ENCODE results near the gene FRRS1L. TPM values are rescaled to one million over a fixed set of nuclear protein-coding genes. Genes with fewer than 3 reads are reported as not detected.
"Not testable (repeated sequence)": the region's sequence is repeated elsewhere in the genome, so short reads cannot be mapped to it uniquely, and the experiment has no call there.

The FRRS1L gene
- total RNA-seq, 1 experiment from 2014 or later, result not detected

DNA sequence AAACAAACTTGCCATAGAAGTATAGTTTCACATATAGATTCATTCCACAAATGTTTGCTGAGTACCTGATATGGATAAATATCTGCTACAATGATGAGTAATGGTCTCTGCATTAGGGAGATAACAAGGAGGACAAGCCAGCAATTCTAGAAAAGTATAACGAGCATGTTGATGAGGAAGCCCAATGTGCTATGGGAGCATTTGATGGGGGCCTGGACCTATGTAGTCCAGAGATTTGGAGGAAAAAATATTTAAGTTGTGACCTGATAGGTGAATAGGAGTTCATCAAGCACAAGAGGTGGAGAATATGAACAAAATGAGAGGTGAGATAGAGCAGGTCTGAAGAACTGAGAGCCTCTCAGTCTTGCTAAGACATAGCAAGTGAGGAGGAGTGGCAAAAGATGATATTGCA is 32.9 kb downstream of the FRRS1L start:
- Histone ChIP-seq H3K27me3 (replicated peaks) (no peaks in the 10 kb centered on the region), H3K4me1 (replicated peaks) (no peaks in the 10 kb centered on the region), H3K9me3 (replicated peaks) (no peaks in the 10 kb centered on the region), H3K27ac (no peak overlapping the region), H3K4me3 (no peak overlapping the region), H3K36me3 (no peaks in the 10 kb centered on the region)
- DNase-seq (ENCODE audit: low read depth in 1 of 2, low spot score in 2 of 2), result no peak

DNA sequence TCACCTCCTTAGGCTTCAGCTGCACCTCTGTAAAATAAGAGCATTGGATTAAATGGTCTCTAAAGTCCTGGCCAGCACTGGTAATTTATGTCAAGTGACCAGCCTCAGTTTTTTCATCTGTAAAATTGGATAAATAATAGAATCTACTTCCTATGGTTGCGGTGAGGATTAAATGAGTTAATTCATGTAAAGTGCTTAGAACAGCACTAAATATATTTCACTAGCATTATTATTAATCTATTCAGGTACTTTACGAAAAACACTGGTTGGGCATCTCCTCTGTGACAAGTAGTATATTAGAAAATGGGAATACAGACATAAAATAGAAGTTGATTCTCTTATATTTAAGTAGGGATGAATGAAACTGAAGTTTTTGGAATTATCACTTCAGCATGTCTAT is 33.5 kb downstream of the FRRS1L start:
- Histone ChIP-seq H3K27ac (no peak overlapping the region), H3K36me3 (no peaks in the 10 kb centered on the region), H3K4me3 (no peak overlapping the region)

DNA sequence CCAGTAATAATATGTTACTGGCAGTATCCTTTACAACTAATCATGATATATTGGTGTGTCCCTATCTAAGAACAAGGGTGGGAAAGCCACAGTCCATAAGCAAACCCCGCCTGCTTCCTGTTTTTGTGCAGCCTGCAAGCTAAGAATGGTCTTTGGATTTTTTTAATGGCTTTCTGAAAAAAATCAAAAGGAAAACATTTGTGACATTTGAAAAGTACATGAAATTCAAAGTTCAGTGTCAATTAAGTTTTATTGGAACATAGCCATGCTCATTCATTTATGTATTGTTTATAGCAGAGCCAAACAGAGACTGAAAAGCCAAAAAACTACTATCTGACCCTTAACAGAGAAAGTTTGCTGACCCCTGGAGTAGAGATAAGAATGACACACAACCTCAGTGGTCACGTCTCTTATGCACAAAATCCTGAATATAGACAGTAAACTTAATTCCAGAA is 34.5 kb downstream of the FRRS1L start:
- Histone ChIP-seq H3K9me3 (replicated peaks) (no peaks in the 10 kb centered on the region), H3K27me3 (replicated peaks) (no peaks in the 10 kb centered on the region), H3K36me3 (no peaks in the 10 kb centered on the region), H3K27ac (no peak overlapping the region), H3K4me1 (replicated peaks) (no peaks in the 10 kb centered on the region), H3K4me3 (no peak overlapping the region)
- no peak for DNase-seq (ENCODE audit: low read depth in 1 of 2, low spot score in 2 of 2)

More for the DNA sequence above, 33.5 kb downstream of the FRRS1L start:
- DNase-seq (ENCODE audit: low read depth in 1 of 2, low spot score in 2 of 2), result no peak
- Histone ChIP-seq H3K9me3 (replicated peaks) (no peaks in the 10 kb centered on the region), H3K27me3 (replicated peaks) (no peaks in the 10 kb centered on the region), H3K4me1 (replicated peaks) (no peaks in the 10 kb centered on the region)

DNA sequence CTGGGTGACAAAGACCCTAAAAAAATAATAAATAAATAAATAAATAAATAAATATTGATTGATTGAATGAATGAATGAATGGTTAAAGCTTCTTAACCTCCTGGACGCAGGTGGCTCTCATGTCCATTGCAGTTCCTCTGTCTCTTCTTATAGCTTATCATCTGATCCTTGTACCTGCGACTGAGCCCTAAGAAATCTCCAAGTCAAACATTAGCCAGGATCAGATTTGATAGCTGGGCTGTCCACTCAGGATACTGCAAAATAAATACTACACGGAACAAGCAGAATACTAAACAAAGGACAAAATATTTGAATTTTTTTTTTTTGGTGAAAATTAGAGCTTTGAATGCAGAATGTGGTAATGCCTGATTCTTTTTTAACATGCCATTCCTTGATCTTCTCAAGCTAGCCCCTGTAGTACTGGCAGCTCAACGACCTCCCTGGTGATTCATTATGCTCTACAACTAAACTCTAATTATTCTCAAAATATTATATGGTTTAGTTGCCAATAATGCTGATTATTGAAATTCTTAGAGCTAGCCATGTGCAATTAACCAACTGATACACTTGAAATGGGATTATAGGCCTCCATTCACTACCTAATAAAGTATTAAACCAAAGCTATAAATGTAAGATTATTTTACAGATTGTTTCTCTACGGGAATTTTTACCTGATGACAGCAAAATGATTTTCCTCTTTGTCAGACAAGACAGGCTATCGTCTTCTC is 37.4 kb downstream of the FRRS1L start:
- Histone ChIP-seq H3K9me3 (replicated peaks) (no peaks in the 10 kb centered on the region), H3K27me3 (replicated peaks) (no peaks in the 10 kb centered on the region), H3K4me3 (no peak overlapping the region), H3K4me1 (replicated peaks) (no peaks in the 10 kb centered on the region), H3K27ac (no peak overlapping the region), H3K36me3 (no peaks in the 10 kb centered on the region)
- no peak for DNase-seq (ENCODE audit: low read depth in 1 of 2, low spot score in 2 of 2)

DNA sequence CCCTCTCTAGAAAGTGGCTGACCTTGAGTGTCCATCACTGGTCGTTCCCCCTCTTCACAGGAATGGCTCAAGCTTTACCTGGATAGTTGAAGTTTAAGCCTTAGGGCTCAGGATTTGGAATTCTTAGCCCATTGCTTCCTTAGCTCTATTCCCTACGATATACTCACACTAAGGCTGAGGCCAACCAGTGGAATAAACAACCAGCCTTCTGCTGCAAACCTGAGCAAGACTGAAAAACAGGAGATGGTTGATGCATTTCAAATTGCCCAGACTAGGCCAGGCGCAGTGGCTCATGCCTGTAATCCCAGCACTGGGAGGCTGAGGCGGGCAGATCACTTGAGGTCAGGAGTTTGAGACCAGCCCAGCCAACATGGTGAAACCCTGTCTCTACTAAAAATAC is 40.4 kb downstream of the FRRS1L start:
- DNase-seq (ENCODE audit: low read depth in 1 of 2, low spot score in 2 of 2); H3K36me3 ChIP-seq; H3K27me3 ChIP-seq (replicated peaks); H3K4me3 ChIP-seq; H3K4me1 ChIP-seq (replicated peaks); H3K9me3 ChIP-seq (replicated peaks); H3K27ac ChIP-seq: not testable (repeated sequence)

DNA sequence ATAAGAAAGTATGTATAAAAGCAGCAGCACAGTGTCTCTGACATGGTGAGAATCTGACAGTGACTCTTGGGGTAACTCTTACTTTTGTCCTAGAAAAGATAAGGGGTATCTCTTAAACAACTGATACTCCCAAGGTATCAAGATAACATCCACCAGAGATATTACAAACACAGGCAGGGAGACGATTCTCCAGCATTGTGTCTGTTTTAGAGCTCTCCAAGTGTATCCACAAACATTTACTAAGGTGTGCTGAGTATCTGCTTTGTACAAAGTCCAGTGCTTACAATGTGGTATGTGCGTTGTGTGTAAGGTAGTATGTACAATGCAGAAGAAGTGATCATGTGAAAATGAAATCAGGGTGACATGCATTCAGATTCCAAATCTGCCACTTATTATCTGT is 42.9 kb downstream of the FRRS1L start:
- no peak overlapping the region for H3K27ac ChIP-seq
- peaks cover 11% of the 10 kb centered on the region for H3K4me1 ChIP-seq (replicated peaks)
- H3K27me3 ChIP-seq (replicated peaks), result no peaks in the 10 kb centered on the region
- no peak for DNase-seq (ENCODE audit: low read depth in 1 of 2, low spot score in 2 of 2)
- H3K4me3 ChIP-seq, result no peak overlapping the region
- H3K9me3 ChIP-seq (replicated peaks), result no peaks in the 10 kb centered on the region
- H3K36me3 ChIP-seq, result peaks cover 7% of the 10 kb centered on the region

DNA sequence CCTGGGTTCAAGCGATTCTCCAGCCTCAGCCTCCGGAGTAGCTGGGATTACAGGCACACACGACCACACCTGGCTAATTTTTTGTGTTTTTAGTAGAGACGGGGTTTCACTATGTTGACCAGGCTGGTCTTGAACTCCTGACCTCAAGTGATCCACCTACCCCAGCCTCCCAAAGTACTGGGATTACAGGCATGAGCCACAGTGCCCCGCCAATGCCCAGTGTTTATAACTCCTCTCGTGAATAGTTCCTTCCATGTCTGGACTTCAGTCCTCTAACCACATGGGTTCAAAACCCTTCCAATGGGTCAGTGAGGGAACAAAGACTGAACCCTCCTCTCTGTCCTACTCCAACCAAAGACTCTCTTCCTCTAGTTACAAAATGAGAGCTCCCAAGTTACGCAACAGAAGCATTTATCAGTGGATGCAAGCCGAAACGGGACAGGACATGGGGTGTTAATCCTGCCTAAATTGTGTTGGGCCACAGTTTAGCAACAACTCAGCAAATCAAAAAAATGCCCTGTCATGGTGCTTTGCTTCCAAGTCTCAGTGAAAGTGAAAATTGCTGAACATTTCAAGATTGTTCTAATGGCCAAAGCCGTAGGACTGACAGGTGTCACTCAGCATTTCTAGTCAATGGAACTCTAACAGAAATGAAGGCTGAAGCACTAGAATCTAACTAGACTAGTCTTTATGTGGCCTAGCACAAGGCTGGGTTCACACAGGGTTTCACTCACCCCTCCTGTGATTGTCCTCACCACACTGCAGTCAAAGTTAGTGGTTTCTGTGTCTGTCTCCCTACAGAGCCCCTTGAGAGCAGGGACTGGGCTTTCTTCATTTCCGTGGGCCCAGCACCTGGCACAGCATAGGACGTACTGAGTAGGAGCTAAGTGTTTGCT is 44.1 kb downstream of the FRRS1L start:
- H3K4me1 ChIP-seq (replicated peaks), result peaks cover 17% of the 10 kb centered on the region
- no peaks in the 10 kb centered on the region for H3K27me3 ChIP-seq (replicated peaks)
- no peaks in the 10 kb centered on the region for H3K9me3 ChIP-seq (replicated peaks)
- H3K4me3 ChIP-seq, result no peak overlapping the region
- H3K27ac ChIP-seq, result no peak overlapping the region
- no peak for DNase-seq (ENCODE audit: low read depth in 1 of 2, low spot score in 2 of 2)
- H3K36me3 ChIP-seq, result peaks cover 13% of the 10 kb centered on the region

DNA sequence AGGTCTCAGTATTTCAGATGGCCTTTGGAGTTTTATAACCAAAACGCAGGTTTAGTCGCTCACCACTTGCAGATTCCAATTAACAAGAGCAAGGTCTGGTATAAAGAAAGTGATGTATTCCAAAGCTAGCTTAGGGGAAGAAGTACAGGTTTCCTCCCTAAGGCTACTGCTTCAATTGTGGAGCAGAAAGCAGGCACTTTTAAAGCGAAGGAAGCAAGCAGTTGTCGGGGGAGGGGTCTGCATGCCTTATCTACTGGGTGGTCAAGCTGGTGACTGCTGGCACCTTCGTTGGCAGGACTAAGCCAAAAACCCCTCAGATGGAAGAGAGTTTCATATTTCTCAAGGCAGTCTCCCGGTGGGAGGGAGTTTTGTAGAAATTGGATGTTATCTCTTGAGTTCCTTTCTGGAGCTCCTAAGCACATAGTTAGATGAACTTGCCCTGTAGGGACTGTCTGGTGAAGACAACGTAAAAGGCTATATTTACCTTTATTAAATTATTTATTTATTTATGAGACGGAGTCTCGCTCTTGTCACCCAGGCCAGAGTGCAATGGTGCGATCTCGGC is 45.7 kb downstream of the FRRS1L start:
- peaks cover 24% of the 10 kb centered on the region for H3K4me1 ChIP-seq (replicated peaks)
- no peaks in the 10 kb centered on the region for H3K27me3 ChIP-seq (replicated peaks)
- no peak for DNase-seq (ENCODE audit: low read depth in 1 of 2, low spot score in 2 of 2)
- peaks cover 18% of the 10 kb centered on the region for H3K36me3 ChIP-seq
- no peak overlapping the region for H3K27ac ChIP-seq
- H3K4me3 ChIP-seq, result no peak overlapping the region
- no peaks in the 10 kb centered on the region for H3K9me3 ChIP-seq (replicated peaks)

DNA sequence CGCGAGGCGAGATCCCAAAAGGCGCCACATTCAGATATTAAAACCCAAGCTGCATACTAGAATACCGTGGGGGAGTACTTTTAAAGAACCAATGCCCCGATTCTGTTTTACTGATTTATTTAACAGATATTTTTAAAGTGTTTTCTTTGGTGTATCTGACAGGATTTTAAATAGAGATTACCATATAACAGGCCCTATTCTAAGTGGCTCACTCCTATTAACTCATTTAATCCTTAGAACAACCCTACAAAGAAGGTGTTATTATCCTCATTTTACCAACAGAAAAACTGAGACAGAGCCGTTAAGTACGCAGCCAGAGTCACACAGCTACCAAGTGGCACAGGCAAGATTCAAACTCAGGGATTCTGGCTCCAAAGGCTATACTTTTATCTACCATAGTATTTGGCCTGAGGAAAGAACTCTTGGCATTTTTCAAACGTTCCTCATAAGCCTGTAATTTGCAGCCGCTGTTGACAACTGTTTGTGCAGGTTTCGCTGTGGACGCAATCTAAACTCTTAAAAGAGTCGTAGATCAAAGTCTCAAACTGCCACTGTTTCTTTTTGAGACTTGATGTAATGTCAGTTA is 46.8 kb downstream of the FRRS1L start:
- no peak for DNase-seq (ENCODE audit: low read depth in 1 of 2, low spot score in 2 of 2)
- peak overlapping the region; percentile 98 for H3K4me3 ChIP-seq

DNA sequence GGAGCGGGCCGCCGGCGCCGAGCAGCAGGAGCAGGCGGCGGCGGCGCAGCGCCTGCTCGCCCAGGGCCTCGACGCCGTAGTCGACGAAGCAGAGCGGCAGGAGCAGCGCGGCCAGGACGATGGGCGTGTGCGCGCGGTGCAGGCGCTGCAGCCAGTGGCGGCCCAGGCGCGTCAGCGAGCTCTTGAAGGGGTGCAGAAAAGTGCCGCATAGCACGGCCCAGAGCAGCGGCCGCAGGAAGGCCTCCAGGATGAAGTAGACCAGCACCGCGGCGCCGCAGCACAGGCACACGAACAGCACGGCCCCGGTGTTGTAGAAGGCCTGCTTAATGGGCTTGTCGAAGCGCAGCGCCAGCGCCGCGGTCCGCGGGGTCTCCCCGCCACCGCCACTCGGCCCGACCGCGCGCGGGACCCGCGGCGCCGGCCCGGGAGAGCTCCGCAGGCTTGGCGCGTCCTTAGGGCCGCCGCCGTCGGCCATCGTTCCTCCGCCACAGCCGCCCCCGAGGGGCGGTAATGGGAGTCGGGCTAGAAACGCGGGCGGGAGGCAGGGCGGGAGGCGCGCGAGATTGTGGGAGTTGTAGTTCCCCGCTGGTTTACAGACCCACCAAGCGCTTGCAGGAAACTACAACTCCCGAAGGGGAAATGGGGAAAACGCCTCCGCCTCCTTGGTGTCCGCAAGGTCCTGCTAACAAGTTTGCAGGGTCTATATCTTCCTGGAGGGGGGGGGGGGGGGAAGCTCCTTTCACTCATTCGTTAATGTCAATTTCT is 47.4 kb downstream of the FRRS1L start, which contains the start of gene TMEM245:
Gene TMEM245 (minus strand): TSS at position 509 of the 765 bp plus-strand sequence. CDS start 34 bp downstream, at position 475.
- peak within 1 kb of the TSS; percentile 60 for H3K27ac ChIP-seq

More for the DNA sequence above, 46.8 kb downstream of the FRRS1L start:
- Histone ChIP-seq H3K9me3 (replicated peaks) (no peaks in the 10 kb centered on the region), H3K36me3 (peaks cover 18% of the 10 kb centered on the region), H3K27ac (peak overlapping the region; percentile 41), H3K4me1 (replicated peaks) (peaks cover 24% of the 10 kb centered on the region), H3K27me3 (replicated peaks) (no peaks in the 10 kb centered on the region)

DNA sequence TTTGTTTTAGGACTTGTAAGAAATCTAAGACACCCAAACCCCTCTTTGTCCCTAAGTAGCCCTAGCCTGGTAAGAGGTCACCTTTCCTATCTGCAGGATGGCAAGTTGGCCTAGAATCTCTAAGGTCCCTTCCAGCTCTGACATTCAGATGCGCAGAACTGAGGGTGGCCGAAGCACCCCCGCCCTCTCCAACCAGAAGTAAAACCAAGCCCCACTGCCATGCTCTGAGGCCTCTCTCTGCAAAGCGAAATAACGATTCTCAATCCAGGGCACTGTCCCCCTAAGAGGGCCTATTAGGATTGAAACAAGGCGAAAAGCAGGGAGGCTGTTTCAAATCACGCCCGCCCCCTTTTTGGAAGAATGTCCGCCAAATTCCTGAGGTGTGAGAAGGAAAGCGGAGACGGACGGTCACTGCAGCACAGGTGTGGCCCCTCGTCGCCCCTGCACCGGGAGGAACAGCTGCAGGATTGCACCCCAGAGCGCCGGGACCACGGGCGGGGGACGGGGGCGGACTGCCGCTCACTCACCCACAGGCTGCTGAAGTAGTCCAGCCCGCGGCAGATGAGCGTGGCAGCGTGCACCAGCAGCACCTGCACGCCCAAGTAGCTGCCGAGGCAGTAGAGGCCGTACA is 48.1 kb downstream of the FRRS1L start:
- H3K36me3 ChIP-seq, result peaks cover 22% of the 10 kb centered on the region
- no peaks in the 10 kb centered on the region for H3K9me3 ChIP-seq (replicated peaks)
- H3K4me1 ChIP-seq (replicated peaks), result peaks cover 24% of the 10 kb centered on the region
- peak; percentile 43 to 46 for DNase-seq (ENCODE audit: low read depth in 1 of 2, low spot score in 2 of 2)
- H3K4me3 ChIP-seq, result peak overlapping the region; percentile 98
- no peak overlapping the region for H3K27ac ChIP-seq
- no peaks in the 10 kb centered on the region for H3K27me3 ChIP-seq (replicated peaks)

More for the DNA sequence above, 47.4 kb downstream of the FRRS1L start, which contains the start of gene TMEM245:
- H3K9me3 ChIP-seq (replicated peaks), result no peaks in the 10 kb centered on the region
- peak within 1 kb of the TSS; percentile 98 for H3K4me3 ChIP-seq
- peaks cover 24% of the 10 kb centered on the region for H3K4me1 ChIP-seq (replicated peaks)
- H3K36me3 ChIP-seq, result peaks cover 21% of the 10 kb centered on the region
- DNase-seq (ENCODE audit: low read depth in 1 of 2, low spot score in 2 of 2), result peak; percentile 93 to 98
- no peaks in the 10 kb centered on the region for H3K27me3 ChIP-seq (replicated peaks)

DNA sequence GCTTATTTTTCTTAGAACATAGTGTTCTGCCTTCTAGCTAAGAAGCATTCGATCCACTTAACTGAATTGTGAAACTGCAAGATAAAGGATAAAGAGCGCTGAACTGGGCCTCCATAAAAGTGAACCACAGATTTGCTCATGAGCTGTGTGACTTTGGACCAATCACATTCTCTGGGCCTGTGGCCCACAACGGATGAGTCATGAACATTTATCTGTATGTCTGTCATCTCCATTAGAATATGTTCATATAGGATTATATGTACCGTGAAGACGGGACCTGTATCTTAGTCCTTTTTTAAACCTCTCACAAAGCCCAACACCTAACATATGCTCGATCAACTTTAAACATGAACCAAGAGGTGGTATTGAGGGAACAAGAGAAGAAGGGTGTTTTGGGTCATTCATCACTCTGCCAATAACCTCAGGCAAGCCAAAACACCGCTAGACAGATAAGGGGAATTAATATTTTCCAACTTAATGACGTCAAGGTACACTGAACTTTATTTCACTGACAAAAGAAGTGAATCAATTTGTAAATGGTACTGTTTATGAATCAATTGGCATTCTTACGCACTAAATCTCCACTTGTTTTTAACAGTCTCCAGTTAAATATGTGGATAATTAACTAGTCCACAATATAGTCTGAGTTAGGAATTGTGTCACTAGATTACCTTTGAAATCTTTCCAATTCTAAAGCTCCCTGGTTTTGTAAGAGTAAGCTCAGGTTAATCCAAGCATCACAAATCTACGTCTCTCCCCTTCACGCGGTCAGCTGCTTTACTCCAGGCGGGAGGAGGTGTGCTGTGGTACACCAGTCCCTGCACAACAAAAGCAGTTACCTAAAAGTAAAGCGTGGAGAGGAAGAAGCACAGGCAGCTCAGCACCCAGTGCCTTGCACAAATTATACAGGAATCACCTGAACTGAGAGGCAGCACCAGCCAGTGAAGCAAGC is 48.9 kb downstream of the FRRS1L start:
- peaks cover 24% of the 10 kb centered on the region for H3K4me1 ChIP-seq (replicated peaks)
- DNase-seq (ENCODE audit: low read depth in 1 of 2, low spot score in 2 of 2), result peak; percentile 15 to 45
- peaks cover 22% of the 10 kb centered on the region for H3K36me3 ChIP-seq
- no peaks in the 10 kb centered on the region for H3K27me3 ChIP-seq (replicated peaks)
- peak overlapping the region; percentile 98 for H3K4me3 ChIP-seq
- no peaks in the 10 kb centered on the region for H3K9me3 ChIP-seq (replicated peaks)
- no peak overlapping the region for H3K27ac ChIP-seq
